ENCODE data around the gene PAK4. TPM values are rescaled to one million over a fixed set of nuclear protein-coding genes. Genes with fewer than 3 reads are reported as not detected.

PAK4 gene
- total RNA-seq, 1 experiment from 2014 or later, result 90.1 TPM

DNA sequence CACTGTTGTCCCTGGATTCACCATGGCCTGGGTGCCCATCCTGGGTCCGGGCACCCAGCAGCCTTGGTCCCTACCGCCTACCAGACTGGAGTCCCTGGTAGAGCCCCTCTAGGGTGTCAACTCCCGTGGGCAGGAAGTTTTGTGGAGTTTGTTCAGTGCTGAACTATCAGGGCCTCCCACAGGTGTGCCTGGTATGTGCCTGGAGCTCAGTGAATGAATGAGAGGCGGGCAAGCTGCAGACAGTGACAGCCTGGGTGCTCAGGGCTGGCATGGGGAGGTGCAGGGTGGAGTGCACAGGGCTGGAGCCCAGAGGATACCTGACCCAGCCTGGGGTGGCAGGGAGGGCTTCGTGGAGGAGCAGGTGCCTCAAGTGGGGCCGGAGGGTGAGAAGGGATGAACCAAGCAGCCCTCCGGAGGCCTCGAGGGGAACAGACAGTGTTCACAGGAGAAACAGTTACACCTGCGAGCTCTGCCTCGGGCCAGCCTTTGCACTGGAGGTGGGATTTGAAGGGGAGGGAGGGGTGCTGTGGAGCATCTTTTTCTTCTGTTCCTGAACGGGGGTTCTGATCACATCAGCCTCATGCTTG, 29.6 kb downstream of the PAK4 start:
- intact Hi-C loops (cut with micrococcal nuclease), result no loop called here
- CTCF ChIA-PET, result interaction anchor here (0.8 to 1.4 kb wide), 4 partner anchors 22 to 55 kb away, joined by 3 to 5 read pairs (median 4); no protein-coding TSS in a partner anchor

DNA sequence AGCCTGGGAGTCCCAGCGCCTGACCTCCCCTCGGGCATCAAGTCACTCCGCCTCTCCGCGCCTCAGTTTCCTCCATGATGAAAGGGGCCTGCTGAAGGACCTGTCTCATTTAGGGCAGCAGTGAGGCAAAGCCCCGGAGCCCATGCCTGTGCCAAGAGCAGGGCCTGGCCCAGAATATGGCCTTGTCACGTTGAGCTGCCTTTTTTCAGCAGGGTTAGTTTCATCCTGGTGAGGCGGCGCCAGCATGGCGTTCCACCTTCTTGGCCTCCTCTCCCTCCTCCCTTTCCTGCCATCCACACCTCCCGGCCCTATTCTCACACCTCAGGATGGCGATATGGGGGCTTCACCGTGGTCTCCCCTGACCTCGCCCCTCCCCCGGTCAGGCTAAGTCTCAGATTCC, 30.2 kb downstream of the PAK4 start:
- BruUV-seq (replicated peaks), result no TSS peak
- Histone ChIP-seq H4K20me1 (ENCODE audit: insufficient read depth) (no peaks in the 10 kb centered on the region), H3K79me2 (ENCODE audit: insufficient read depth, low read length) (peaks cover 95% of the 10 kb centered on the region), H3K4me1 (ENCODE audit: control insufficient read depth in 1 of 2, insufficient read depth in 2 of 2, low read length in 2 of 2) (peaks cover 37 to 50% of the 10 kb centered on the region in 2 experiments), H2AFZ (ENCODE audit: low read depth, low read length, poor library complexity, severe bottlenecking) (no peak overlapping the region), H3K9me3 (ENCODE audit: control insufficient read depth in 1 of 2, insufficient read depth in 1 of 2, low read depth in 1 of 2, low read length in 2 of 2) (no peaks in the 10 kb centered on the region), H3K4me3 (replicated peaks in 1 of 2; ENCODE audit: low read depth in 1 of 2, low read length in 2 of 2) (no peak overlapping the region), H3K9me2 (ENCODE audit: insufficient read depth) (no peaks in the 10 kb centered on the region), H3K4me2 (ENCODE audit: low read length) (peak overlapping the region; percentile 68), H3K27me3 (ENCODE audit: insufficient read depth, low read length) (no peaks in the 10 kb centered on the region), H3K27ac (ENCODE audit: low read depth, low read length) (peak overlapping the region; percentile 75), H3K36me3 (ENCODE audit: control insufficient read depth in 1 of 2, insufficient read depth in 2 of 2, low read length in 2 of 2) (no peaks in the 10 kb centered on the region), H3K9ac (ENCODE audit: low read length) (no peak overlapping the region)
- intact Hi-C loops (cut with micrococcal nuclease), result no loop called here
- POLR2A ChIA-PET, result interaction anchor here (0.5 kb wide), 1 partner anchor 35 kb away, joined by 3 read pairs; no protein-coding TSS in a partner anchor
- no peak for DNase-seq (ENCODE audit: low read depth, low spot score)
- CTCF ChIA-PET, result interaction anchor here (0.6 to 1.4 kb wide), 2 partner anchors 23 to 33 kb away, joined by 3 to 5 read pairs; no protein-coding TSS in a partner anchor
- RAD21 ChIA-PET (ENCODE audit: low non-redundant PET in 1 of 2, low total read pairs in 2 of 2, uncharacterized antibody in 2 of 2, unreplicated experiment in 2 of 2), result no interaction called here
- TF ChIP-seq, protein P1, sequence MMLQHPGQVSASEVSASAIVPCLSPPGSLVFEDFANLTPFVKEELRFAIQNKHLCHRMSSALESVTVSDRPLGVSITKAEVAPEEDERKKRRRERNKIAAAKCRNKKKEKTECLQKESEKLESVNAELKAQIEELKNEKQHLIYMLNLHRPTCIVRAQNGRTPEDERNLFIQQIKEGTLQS (IDR thresholded peaks at IDR 0.05), result no peak
- TF ChIP-seq ZNF274 (IDR thresholded peaks at IDR 0.05; ENCODE audit: low read depth, low read length), result no peak
- no peak for TF ChIP-seq SRF (IDR thresholded peaks at IDR 0.05; ENCODE audit: low read depth)
- no peak for TF ChIP-seq EGR1 (IDR thresholded peaks at IDR 0.05; ENCODE audit: low read depth)
- ATAC-seq, result no peak

More for the DNA sequence above, 29.6 kb downstream of the PAK4 start:
- no peak for DNase-seq (ENCODE audit: low read depth, low spot score)
- peak; percentile 23 for ATAC-seq
- Histone ChIP-seq H3K9ac (ENCODE audit: low read length) (peak overlapping the region; percentile 43; the same call in 1 of the 2 replicates), H4K20me1 (ENCODE audit: insufficient read depth) (no peaks in the 10 kb centered on the region), H3K9me3 (ENCODE audit: control insufficient read depth in 1 of 2, insufficient read depth in 1 of 2, low read depth in 1 of 2, low read length in 2 of 2) (no peaks in the 10 kb centered on the region), H2AFZ (ENCODE audit: low read depth, low read length, poor library complexity, severe bottlenecking) (no peak overlapping the region), H3K79me2 (ENCODE audit: insufficient read depth, low read length) (peaks cover 95% of the 10 kb centered on the region), H3K4me2 (ENCODE audit: low read length) (peak overlapping the region; percentile 68), H3K36me3 (ENCODE audit: control insufficient read depth in 1 of 2, insufficient read depth in 2 of 2, low read length in 2 of 2) (no peaks in the 10 kb centered on the region), H3K4me3 (replicated peaks in 1 of 2; ENCODE audit: low read depth in 1 of 2, low read length in 2 of 2) (no peak overlapping the region), H3K4me1 (ENCODE audit: control insufficient read depth in 1 of 2, insufficient read depth in 2 of 2, low read length in 2 of 2) (peaks cover 37 to 50% of the 10 kb centered on the region in 2 experiments), H3K27me3 (ENCODE audit: insufficient read depth, low read length) (no peaks in the 10 kb centered on the region), H3K27ac (ENCODE audit: low read depth, low read length) (peak overlapping the region; percentile 75), H3K9me2 (ENCODE audit: insufficient read depth) (no peaks in the 10 kb centered on the region)
- ChIA-PET POLR2A (interaction anchor here (1.2 to 2.0 kb wide), 2 partner anchors 22 to 281 kb away, joined by 3 to 4 read pairs; partner anchors contain the start of gene RPS16), RAD21 (ENCODE audit: low non-redundant PET in 1 of 2, low total read pairs in 2 of 2, uncharacterized antibody in 2 of 2, unreplicated experiment in 2 of 2) (no interaction called here)
- no TSS peak for BruUV-seq (replicated peaks)
- TF ChIP-seq SIN3A (IDR thresholded peaks at IDR 0.05; ENCODE audit: low read depth), result no peak
- TF ChIP-seq ELF1 (IDR thresholded peaks at IDR 0.05; ENCODE audit: borderline replicate concordance, low read depth), result no peak
- TF ChIP-seq FOSL1 (IDR thresholded peaks at IDR 0.05; ENCODE audit: low read depth), result no peak
- TF ChIP-seq POLR2A (IDR thresholded peaks at IDR 0.05; ENCODE audit: borderline replicate concordance, extremely low read depth, insufficient read depth, insufficient read length), result no peak
- TF ChIP-seq ZNF274 (IDR thresholded peaks at IDR 0.05; ENCODE audit: low read depth, low read length), result no peak
- TF ChIP-seq POLR2AphosphoS5 (IDR thresholded peaks at IDR 0.05; ENCODE audit: low read depth, low read length), result no peak
- TF ChIP-seq EZH2 (IDR thresholded peaks at IDR 0.05), result no peak
- no peak for TF ChIP-seq TCF7L2 (IDR thresholded peaks at IDR 0.05; ENCODE audit: borderline replicate concordance, extremely low read depth, insufficient read depth, insufficient read length)
- TF ChIP-seq EGR1 (IDR thresholded peaks at IDR 0.05; ENCODE audit: low read depth), result no peak
- TF ChIP-seq, protein P1 (IDR thresholded peaks at IDR 0.05), result no peak
- TF ChIP-seq EZH2phosphoT487 (IDR thresholded peaks at IDR 0.05; ENCODE audit: borderline replicate concordance), result no peak
- TF ChIP-seq CBX3 (IDR thresholded peaks at IDR 0.05; ENCODE audit: low read depth), result no peak
